Limb (tissue), 2 donors: ENCODE measurements around the gene HOXB4.

ENCODE experiments used
- DNase-seq, 2 donors: peaks; one replicate each; pipeline ENCODE4 v3.0.0-alpha.2; 2016; ENCODE audit errors: extremely low spot score in 2 of 2

The HOXB4 gene

GRCh38 chr17:48577946-48578615 is at the start of gene HOXB4:
Gene HOXB4, minus strand, starts transcription at chr17:48578350. Its CDS starts 31 bp downstream, at chr17:48578319.
- peak; percentile 80 to 87 for DNase-seq

GRCh38 chr17:48627118-48627597 is 49.0 kb upstream of the HOXB4 start:
- no peak for DNase-seq

GRCh38 chr17:48626245-48627117 is 48.3 kb upstream of the HOXB4 start, which contains the start of gene HOXB9:
Gene HOXB9, minus strand, starts transcription at chr17:48626358. Its CDS starts 89 bp downstream, at chr17:48626269.
- DNase-seq, result peak in 1 of 2 donors; percentile 84

GRCh38 chr17:48625495-48626244 is 47.5 kb upstream of the HOXB4 start:
- DNase-seq, result no peak

- peak in 1 of 2 donors; percentile 70 for DNase-seq
Measured at GRCh38 chr17:48624544-48625494, 46.7 kb upstream of the HOXB4 start.

GRCh38 chr17:48624118-48624517 is 46.0 kb upstream of the HOXB4 start:
- DNase-seq, result no peak

- DNase-seq, result peak in 1 of 2 donors; percentile 49
Measured at GRCh38 chr17:48623583-48623982, 45.4 kb upstream of the HOXB4 start.

- DNase-seq, result no peak
Measured at GRCh38 chr17:48622857-48623256, 44.7 kb upstream of the HOXB4 start.

GRCh38 chr17:48621410-48622392 is 43.6 kb upstream of the HOXB4 start:
- DNase-seq, result peak in 1 of 2 donors; percentile 57

GRCh38 chr17:48620461-48621139 is 42.5 kb upstream of the HOXB4 start:
- DNase-seq, result peak in 1 of 2 donors; percentile 54

GRCh38 chr17:48619826-48620449 is 41.8 kb upstream of the HOXB4 start:
- DNase-seq, result peak in 1 of 2 donors; percentile 68

- DNase-seq, result peak; percentile 88 to 96
Measured at GRCh38 chr17:48618256-48618896, 40.2 kb upstream of the HOXB4 start.

GRCh38 chr17:48617471-48618255 is 39.5 kb upstream of the HOXB4 start:
- DNase-seq, result no peak

- DNase-seq, result no peak
Measured at GRCh38 chr17:48616717-48617470, 38.7 kb upstream of the HOXB4 start.

- no peak for DNase-seq
Measured at GRCh38 chr17:48615963-48616716, 38.0 kb upstream of the HOXB4 start.
